A673 (cell line): ENCODE measurements around the gene TRABD. TPM values are rescaled to one million over a fixed set of nuclear protein-coding genes. Genes with fewer than 3 reads are reported as not detected.

Experiments
- BruUV-seq: library from RNA; stranded (reverse); fragments of 400-500 nt; replicated peaks from 2 replicates; lab custom pipeline; 2021; lab: Mats Ljungman, UMichigan
- CTCF ChIA-PET: fragments of 300-600 bp; sonication (Branson Sonifier 250); formaldehyde crosslinking; loops from one replicate; lab custom pipeline; 2022; ENCODE audit warnings: antibody characterized with exemption; lab: Charles Lee
- POLR2A ChIA-PET: fragments of 300-600 bp; sonication (Branson Sonifier 250); formaldehyde crosslinking; loops from one replicate; lab custom pipeline; 2022; ENCODE audit warnings: antibody characterized with exemption; ENCODE audit not compliant: low non-redundant PET; lab: Charles Lee
- DNase-seq: peaks from one replicate; pipeline ENCODE4 v3.0.0-alpha.2; 2015; ENCODE audit warnings: low spot score
- H3K27ac ChIP-seq: fragments of 200-600 bp; sonication (generic); 2 replicates; pipeline ENCODE4 v1.5.1; 2016; ENCODE audit warnings: mixed run types, low read depth, mild to moderate bottlenecking, mixed read lengths, antibody characterized with exemption, low read length; ENCODE audit not compliant: poor library complexity, severe bottlenecking
- H3K27me3 ChIP-seq: fragments of 200-600 bp; sonication (generic); replicated peaks from 2 replicates; pipeline ENCODE4 v1.6.1; 2017; ENCODE audit warnings: mixed run types, low read depth, mild to moderate bottlenecking, mixed read lengths, antibody characterized with exemption, low read length; ENCODE audit not compliant: insufficient read depth, poor library complexity
- H3K36me3 ChIP-seq: fragments of 200-600 bp; sonication (generic); 2 replicates; pipeline ENCODE4 v1.6.1; 2016; ENCODE audit warnings: mixed run types, mild to moderate bottlenecking, mixed read lengths, antibody characterized with exemption, low read length; ENCODE audit not compliant: insufficient read depth, poor library complexity, severe bottlenecking
- H3K4me1 ChIP-seq: fragments of 200-600 bp; sonication (generic); 2 replicates; pipeline ENCODE4 v1.6.1; 2017; ENCODE audit warnings: mixed run types, mild to moderate bottlenecking, mixed read lengths, antibody characterized with exemption, low read length; ENCODE audit not compliant: insufficient read depth, poor library complexity, severe bottlenecking
- H3K4me3 ChIP-seq: fragments of 200-600 bp; sonication (generic); 2 replicates; pipeline ENCODE4 v1.5.1; 2016; ENCODE audit warnings: low read depth, mixed run types, mild to moderate bottlenecking, mixed read lengths, low read length; ENCODE audit not compliant: poor library complexity, severe bottlenecking
- H3K9me3 ChIP-seq: fragments of 200-600 bp; sonication (generic); 2 replicates; pipeline ENCODE4 v1.6.1; 2016; ENCODE audit warnings: mixed run types, low read depth, mild to moderate bottlenecking, mixed read lengths, antibody characterized with exemption, low read length; ENCODE audit not compliant: poor library complexity, severe bottlenecking
- EZH2 ChIP-seq: fragments of 200-600 bp; sonication (generic); IDR thresholded peaks from 2 replicates; pipeline ENCODE4 v1.6.1; 2017; ENCODE audit warnings: borderline replicate concordance, low read depth, mild to moderate bottlenecking, mixed read lengths, antibody characterized with exemption, low read length; ENCODE audit not compliant: poor library complexity, severe bottlenecking
- intact Hi-C: fragments of 100-400 bp; cut with micrococcal nuclease; formaldehyde crosslinking; loops from one replicate; pipeline ENCODE4 v1.10.0; 2022; ENCODE audit not compliant: unreplicated experiment
- total RNA-seq: library from RNA; stranded (reverse); gene quantifications from 2 replicates; pipeline ENCODE4 v1.2.3, GENCODE V29; 2021
- TF ChIP-seq, protein P1 (sequence below): fragments of 300-800, 200-600 bp; sonication (generic); conservative IDR thresholded peaks from 2 replicates; pipeline ENCODE4 v1.5.1; 2017; ENCODE audit warnings: low read depth, mild to moderate bottlenecking, antibody characterized with exemption, low read length, moderate library complexity, mixed read lengths

The TRABD gene
- total RNA-seq, 1 experiment from 2014 or later: 63.9 TPM

DNA sequence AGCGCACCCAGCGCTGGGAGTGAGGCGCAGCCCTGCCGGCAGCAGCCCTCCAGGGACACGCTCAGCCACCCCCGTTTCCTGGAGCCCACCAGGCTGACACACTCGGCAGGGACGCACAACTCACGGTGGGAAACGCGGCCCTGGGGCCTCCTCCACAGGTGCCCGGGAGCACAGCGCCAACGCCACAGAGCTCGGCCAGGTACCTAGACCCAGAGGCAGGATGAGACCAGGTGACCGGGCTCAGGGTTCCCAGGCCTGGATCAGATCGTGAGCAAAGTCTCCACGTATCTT, 41.1 kb downstream of the TRABD start:
- Histone ChIP-seq H3K4me3 (no peak overlapping the region), H3K4me1 (no peaks in the 10 kb centered on the region), H3K27me3 (no peaks in the 10 kb centered on the region), H3K36me3 (peaks cover 22% of the 10 kb centered on the region), H3K9me3 (no peaks in the 10 kb centered on the region), H3K27ac (no peak overlapping the region)
- intact Hi-C loops: no loop called here
- TF ChIP-seq EZH2: no peak
- TF ChIP-seq, protein P1, sequence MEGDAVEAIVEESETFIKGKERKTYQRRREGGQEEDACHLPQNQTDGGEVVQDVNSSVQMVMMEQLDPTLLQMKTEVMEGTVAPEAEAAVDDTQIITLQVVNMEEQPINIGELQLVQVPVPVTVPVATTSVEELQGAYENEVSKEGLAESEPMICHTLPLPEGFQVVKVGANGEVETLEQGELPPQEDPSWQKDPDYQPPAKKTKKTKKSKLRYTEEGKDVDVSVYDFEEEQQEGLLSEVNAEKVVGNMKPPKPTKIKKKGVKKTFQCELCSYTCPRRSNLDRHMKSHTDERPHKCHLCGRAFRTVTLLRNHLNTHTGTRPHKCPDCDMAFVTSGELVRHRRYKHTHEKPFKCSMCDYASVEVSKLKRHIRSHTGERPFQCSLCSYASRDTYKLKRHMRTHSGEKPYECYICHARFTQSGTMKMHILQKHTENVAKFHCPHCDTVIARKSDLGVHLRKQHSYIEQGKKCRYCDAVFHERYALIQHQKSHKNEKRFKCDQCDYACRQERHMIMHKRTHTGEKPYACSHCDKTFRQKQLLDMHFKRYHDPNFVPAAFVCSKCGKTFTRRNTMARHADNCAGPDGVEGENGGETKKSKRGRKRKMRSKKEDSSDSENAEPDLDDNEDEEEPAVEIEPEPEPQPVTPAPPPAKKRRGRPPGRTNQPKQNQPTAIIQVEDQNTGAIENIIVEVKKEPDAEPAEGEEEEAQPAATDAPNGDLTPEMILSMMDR: no peak
- no TSS peak for BruUV-seq
- no peak for DNase-seq
- POLR2A ChIA-PET: no interaction called here
- CTCF ChIA-PET: no interaction called here

DNA sequence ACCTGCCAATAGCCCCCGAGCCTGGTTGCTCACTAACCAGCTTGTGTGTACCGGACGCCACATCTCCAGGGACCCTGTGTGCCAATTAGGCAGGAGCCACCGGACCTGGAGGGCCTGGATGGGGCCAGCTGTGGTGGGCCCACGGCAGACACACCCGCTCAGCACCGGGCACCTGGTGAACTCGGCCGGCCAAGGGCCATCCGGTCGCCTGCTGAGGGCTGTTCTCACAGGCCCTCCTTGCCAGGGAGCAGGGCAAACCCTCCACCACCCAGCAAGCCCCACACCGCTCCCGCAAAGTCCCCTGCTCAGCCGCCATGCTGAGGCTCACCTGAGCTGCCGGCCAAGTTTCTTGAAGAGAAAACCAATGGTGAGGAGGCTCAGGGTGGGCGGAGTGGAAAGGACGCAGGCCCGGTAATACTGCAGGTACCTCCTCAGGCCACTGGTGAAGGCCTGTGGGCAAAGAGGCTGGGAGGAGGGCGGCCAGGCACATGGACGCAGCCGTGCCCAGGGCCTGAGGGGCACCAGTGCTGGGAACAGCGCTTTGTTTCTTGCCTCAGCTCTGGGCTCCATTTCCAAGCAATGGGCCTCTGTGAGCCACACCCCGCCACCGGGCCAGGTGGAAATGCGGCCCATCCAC, 42.0 kb downstream of the TRABD start:
- no peak for DNase-seq
- no peak overlapping the region for H3K4me3 ChIP-seq
- H3K4me1 ChIP-seq: no peaks in the 10 kb centered on the region
- H3K27me3 ChIP-seq: no peaks in the 10 kb centered on the region
- H3K27ac ChIP-seq: no peak overlapping the region
- ChIA-PET CTCF (no interaction called here), POLR2A (no interaction called here)
- intact Hi-C loops: no loop called here
- BruUV-seq: no TSS peak
- H3K9me3 ChIP-seq: no peaks in the 10 kb centered on the region
- no peak for TF ChIP-seq EZH2
- TF ChIP-seq, protein P1: no peak
- peaks cover 13% of the 10 kb centered on the region for H3K36me3 ChIP-seq

DNA sequence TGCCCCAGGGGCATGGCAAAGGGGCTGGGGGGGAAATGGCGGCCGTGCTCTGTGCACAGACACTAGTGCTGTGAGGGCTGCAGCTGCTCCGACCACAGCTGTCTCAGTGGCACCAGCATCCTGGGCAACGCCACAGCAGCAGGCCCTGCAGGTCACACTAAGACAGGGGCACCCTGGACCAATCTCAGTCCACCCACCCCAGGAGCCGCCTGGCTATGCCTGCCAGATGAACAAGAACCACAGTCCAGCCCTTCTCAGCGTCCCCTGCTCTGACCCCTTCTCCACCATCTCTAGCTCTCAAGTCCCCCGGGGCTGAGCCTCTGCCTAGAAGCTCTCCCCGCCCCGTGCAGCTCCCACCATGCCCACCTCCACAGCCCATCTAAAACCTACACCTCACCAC, 42.7 kb downstream of the TRABD start:
- ChIA-PET POLR2A (no interaction called here), CTCF (no interaction called here)
- TF ChIP-seq, protein P1: no peak
- no peak for TF ChIP-seq EZH2

More for the DNA sequence above, 42.7 kb downstream of the TRABD start:
- Histone ChIP-seq H3K36me3 (peaks cover 12% of the 10 kb centered on the region), H3K4me3 (no peak overlapping the region), H3K27ac (no peak overlapping the region), H3K9me3 (no peaks in the 10 kb centered on the region), H3K4me1 (no peaks in the 10 kb centered on the region), H3K27me3 (no peaks in the 10 kb centered on the region)
- no peak for DNase-seq
- no TSS peak for BruUV-seq
- intact Hi-C loops: no loop called here
